ENCODE data around the gene SMYD5. TPM values are rescaled to one million over a fixed set of nuclear protein-coding genes. Genes with fewer than 3 reads are reported as not detected.

SMYD5 gene
- total RNA-seq, 2 experiments from 2014 or later: 39.6 to 48.6 TPM

- DNase-seq: no peak
- TF ChIP-seq CTCF (IDR thresholded peaks at IDR 0.05): no peak
- ChIA-PET POLR2A (interaction anchor here (1.1 to 3.6 kb wide), 5 partner anchors 8 to 29 kb away, joined by 4 to 12 read pairs (median 7); no protein-coding TSS in a partner anchor), CTCF (interaction anchor here (1.0 to 5.2 kb wide), 4 partner anchors 16 to 61 kb away, joined by 3 to 28 read pairs (median 8); no protein-coding TSS in a partner anchor)
- Mint-ChIP-seq H3K9me3 (no peaks in the 10 kb centered on the region), H3K4me3 (no peak overlapping the region), H3K36me3 (ENCODE audit: low read depth) (peaks cover 6% of the 10 kb centered on the region), H3K4me1 (ENCODE audit: low read depth) (peaks cover 10% of the 10 kb centered on the region), H3K27me3 (no peaks in the 10 kb centered on the region), H3K27ac (no peak overlapping the region)
- intact Hi-C loops (cut with micrococcal nuclease): no loop called here
- no peak for ATAC-seq
These were observed 14.6 kb downstream of the SMYD5 start for GRCh38 chr2:73228631-73229030.

GRCh38 chr2:73232403-73233153 is 18.5 kb downstream of the SMYD5 start:
- Mint-ChIP-seq H3K27ac (peak overlapping the region; percentile 95), H3K4me1 (ENCODE audit: low read depth) (peaks cover 24% of the 10 kb centered on the region), H3K27me3 (no peaks in the 10 kb centered on the region), H3K4me3 (peak overlapping the region; percentile 99), H3K36me3 (ENCODE audit: low read depth) (peaks cover 33% of the 10 kb centered on the region), H3K9me3 (no peaks in the 10 kb centered on the region)
- DNase-seq (peak; percentile 53), ATAC-seq (no peak)
- no peak for TF ChIP-seq CTCF (IDR thresholded peaks at IDR 0.05)
- CTCF ChIA-PET: interaction anchor here (1.1 to 7.3 kb wide), 8 partner anchors 11 to 60 kb away, joined by 3 to 53 read pairs (median 8); partner anchors contain the start of gene SMYD5
- intact Hi-C loops (cut with micrococcal nuclease): loop anchor here (5.0 kb wide), 1 partner anchor 60 kb away; the partner anchor contains the start of gene EGR4
- POLR2A ChIA-PET: interaction anchor here (1.2 to 9.9 kb wide), 13 partner anchors 11 to 967 kb away, joined by 3 to 108 read pairs (median 6); partner anchors contain the start of genes FBXO41 and SMYD5

GRCh38 chr2:73233154-73233931 is 19.3 kb downstream of the SMYD5 start, which contains the start of gene PRADC1:
Gene PRADC1 (minus strand): TSS chr2:73233239. CDS start chr2:73233160, 79 bp downstream.
- Mint-ChIP-seq H3K27ac (peak within 1 kb of the TSS; percentile 95), H3K27me3 (no peaks in the 10 kb centered on the region), H3K4me3 (peak within 1 kb of the TSS; percentile 99), H3K36me3 (ENCODE audit: low read depth) (peaks cover 36% of the 10 kb centered on the region), H3K4me1 (ENCODE audit: low read depth) (peaks cover 29% of the 10 kb centered on the region), H3K9me3 (no peaks in the 10 kb centered on the region)
- ATAC-seq (peak; percentile 90), DNase-seq (peak; percentile 98)
- intact Hi-C loops (cut with micrococcal nuclease): loop anchor here (5.0 kb wide), 1 partner anchor 59 kb away; the partner anchor contains the start of gene EGR4
- ChIA-PET CTCF (interaction anchor here (0.9 to 7.3 kb wide), 10 partner anchors 9 to 127 kb away, joined by 3 to 53 read pairs (median 4); partner anchors contain the start of gene SMYD5), POLR2A (interaction anchor here (0.8 to 9.9 kb wide), 25 partner anchors 11 to 1222 kb away, joined by 3 to 108 read pairs (median 5); partner anchors contain the start of genes FBXO41 and SMYD5)
- no peak for TF ChIP-seq CTCF (IDR thresholded peaks at IDR 0.05)

- peak; percentile 94 for DNase-seq
- H3K27ac Mint-ChIP-seq: peak within 1 kb of the TSS; percentile 95
- intact Hi-C loops (cut with micrococcal nuclease): loop anchor here (5.0 kb wide), 1 partner anchor 58 kb away; the partner anchor contains the start of gene EGR4
- peak; percentile 77 for ATAC-seq
- no peak for TF ChIP-seq CTCF (IDR thresholded peaks at IDR 0.05)
- peaks cover 41% of the 10 kb centered on the region for H3K36me3 Mint-ChIP-seq (ENCODE audit: low read depth)
- H3K4me3 Mint-ChIP-seq: peak within 1 kb of the TSS; percentile 99
- H3K27me3 Mint-ChIP-seq: no peaks in the 10 kb centered on the region
- ChIA-PET CTCF (interaction anchor here (0.9 to 7.3 kb wide), 12 partner anchors 9 to 126 kb away, joined by 3 to 53 read pairs (median 6); partner anchors contain the start of gene SMYD5), POLR2A (interaction anchor here (0.8 to 9.9 kb wide), 25 partner anchors 10 to 1221 kb away, joined by 3 to 108 read pairs (median 5); partner anchors contain the start of genes FBXO41 and SMYD5)
- H3K9me3 Mint-ChIP-seq: no peaks in the 10 kb centered on the region
- peaks cover 37% of the 10 kb centered on the region for H3K4me1 Mint-ChIP-seq (ENCODE audit: low read depth)
These were observed 20.1 kb downstream of the SMYD5 start, which contains the start of gene CCT7 for GRCh38 chr2:73233932-73234832. Gene CCT7 (plus strand): TSS chr2:73234308. CDS start chr2:73234379, 71 bp downstream.
